COLO668 (cell line): Measurements from ENCODE around the gene ADGRV1.
"Not testable (repeated sequence)": the region's sequence is repeated elsewhere in the genome, so short reads cannot be mapped to it uniquely, and the experiment has no call there.

ENCODE experiments used
- DNase-seq: peaks from one replicate; lab custom pipeline; 2025; ENCODE audit not compliant: unreplicated experiment; lab: John Stamatoyannopoulos, UW

ADGRV1 gene

GRCh38 chr5:91018712-91019371 lies 460.2 kb downstream of the ADGRV1 start:
- no peak for DNase-seq

- no peak for DNase-seq
Observed at GRCh38 chr5:91020065-91020800, 461.6 kb downstream of the ADGRV1 start.

DNA sequence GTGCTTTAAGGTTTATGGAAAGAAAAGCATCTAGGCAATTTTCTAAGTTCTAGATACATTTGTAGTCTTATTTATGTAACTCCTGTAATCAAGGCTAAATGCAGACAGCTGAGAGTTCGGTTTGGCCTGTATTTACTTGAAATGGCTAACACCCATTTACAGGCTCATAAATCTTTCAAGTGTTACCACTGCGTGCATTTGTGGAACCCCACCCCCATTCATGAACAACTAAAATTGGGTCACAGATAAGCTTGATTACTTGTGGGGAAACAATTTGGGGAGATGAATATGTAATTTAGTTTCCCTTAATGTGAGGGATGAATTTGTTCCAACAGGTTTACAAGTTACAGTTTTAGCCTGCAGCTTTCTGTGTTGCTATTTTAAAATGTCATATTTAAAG lies 463.9 kb downstream of the ADGRV1 start:
- DNase-seq = no peak

- no peak for DNase-seq
Observed at GRCh38 chr5:91024206-91024605, 465.6 kb downstream of the ADGRV1 start.

DNA sequence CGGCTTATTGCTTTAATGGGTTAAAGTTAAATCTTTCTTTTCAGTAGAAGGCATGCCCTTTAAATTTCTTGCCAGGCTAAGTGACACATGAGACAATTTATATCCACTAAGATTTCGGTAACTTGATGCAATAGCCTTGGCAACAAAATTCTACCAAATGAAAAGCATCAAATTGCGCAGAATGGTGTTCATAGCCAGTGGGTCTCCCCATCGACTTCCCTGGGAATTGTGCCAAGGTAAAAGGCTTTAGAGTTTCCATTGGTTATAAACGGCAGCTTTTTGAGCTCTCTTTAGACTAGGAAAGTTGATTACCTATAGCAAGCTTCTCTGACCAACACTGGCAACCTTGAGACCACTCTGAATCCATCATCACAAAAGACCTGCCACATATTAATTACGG lies 466.1 kb downstream of the ADGRV1 start:
- DNase-seq = no peak

DNA sequence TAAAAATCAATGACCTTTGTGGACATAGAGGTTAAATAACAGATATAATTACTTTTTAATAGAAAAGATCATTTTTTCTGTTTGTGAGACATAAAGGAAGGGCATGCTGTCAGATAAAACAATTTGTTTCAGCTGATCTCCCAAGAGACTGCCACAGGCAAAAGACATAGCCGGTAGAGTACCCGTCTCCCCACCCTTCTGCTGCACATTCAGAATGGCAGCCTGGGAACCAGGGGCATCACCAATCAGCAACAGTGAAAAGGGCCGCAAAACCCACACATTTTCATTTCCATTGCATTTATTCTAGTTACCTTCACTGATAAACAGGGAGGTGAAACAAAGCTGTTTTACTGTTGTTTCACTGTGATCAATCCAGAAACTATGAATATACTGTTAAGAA lies 466.9 kb downstream of the ADGRV1 start:
- DNase-seq = no peak

DNA sequence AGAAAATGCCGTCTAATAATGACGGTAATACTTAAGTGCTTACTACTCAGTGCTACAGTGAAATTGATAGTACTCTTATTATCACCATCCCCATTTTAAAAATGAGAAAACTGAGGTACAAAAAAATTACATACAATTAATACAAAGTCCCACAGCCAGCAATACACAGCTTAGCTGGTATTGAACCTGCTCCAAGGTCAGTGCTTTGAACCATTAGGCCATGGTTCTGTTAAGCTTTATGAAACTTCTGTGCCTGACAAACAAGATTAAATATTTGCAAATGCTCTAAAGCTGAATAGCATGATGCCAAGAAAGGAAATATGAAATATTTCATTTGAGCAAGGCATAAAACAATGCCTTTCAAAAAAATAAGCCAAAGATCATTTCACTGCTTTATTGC lies 467.4 kb downstream of the ADGRV1 start:
- DNase-seq = no peak

- no peak for DNase-seq
Observed at GRCh38 chr5:91026466-91026865, 467.9 kb downstream of the ADGRV1 start.

DNA sequence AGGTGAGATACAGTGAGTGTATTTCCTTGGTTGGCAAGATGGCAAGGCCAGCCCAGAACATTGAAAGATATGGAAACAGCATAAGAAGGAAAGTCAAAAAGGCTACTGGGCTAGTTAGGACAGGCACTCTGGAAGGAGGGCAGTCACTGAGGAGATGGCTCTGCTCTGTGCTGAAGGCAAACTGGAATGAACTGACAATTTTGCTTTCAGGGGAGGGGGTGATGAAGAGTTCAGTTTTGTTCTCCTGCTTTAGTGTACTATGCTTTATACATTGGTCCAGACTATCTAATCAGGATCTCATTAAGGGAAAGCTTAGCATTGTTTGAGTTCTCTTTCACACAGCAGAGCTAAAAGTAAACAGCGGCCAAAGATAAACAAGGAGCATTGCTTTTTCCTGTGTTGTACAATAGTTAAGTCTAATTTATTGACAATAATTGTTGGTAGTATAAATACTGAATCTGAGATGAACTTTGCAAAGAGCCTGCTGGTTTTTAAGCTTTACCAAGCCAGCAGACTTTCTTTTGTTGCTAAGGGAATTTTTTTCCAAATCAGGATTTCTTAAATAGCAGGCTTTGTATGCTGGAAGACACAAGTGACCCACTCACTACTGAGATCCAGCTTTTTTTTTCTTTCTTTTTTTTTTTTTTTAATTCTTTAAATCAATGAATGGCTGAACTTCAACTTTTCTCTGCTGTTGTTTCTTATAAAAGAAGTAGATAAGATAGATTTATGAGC lies 469.0 kb downstream of the ADGRV1 start:
- no peak for DNase-seq

DNA sequence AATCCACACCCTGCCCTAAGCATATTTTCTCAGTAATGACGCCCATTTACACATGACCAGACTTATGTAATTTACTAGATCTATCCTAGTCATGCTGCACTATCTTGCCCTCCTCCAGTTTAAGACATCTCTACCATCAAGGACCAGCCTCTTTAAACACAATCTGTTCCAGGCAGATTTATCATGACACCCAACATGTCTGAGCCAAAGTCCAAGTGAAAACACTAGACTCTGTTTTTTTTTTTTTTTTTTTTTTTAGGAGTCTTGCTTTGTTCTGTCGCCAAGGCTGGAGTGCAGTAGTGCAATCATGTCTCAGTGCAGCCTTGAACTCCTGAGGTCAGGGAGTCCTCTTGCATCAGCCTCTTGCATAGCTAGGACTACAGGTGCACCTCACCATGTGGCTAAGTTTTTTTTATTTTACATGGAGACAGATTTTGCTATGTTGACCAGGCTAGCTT lies 469.9 kb downstream of the ADGRV1 start:
- no peak for DNase-seq

DNA sequence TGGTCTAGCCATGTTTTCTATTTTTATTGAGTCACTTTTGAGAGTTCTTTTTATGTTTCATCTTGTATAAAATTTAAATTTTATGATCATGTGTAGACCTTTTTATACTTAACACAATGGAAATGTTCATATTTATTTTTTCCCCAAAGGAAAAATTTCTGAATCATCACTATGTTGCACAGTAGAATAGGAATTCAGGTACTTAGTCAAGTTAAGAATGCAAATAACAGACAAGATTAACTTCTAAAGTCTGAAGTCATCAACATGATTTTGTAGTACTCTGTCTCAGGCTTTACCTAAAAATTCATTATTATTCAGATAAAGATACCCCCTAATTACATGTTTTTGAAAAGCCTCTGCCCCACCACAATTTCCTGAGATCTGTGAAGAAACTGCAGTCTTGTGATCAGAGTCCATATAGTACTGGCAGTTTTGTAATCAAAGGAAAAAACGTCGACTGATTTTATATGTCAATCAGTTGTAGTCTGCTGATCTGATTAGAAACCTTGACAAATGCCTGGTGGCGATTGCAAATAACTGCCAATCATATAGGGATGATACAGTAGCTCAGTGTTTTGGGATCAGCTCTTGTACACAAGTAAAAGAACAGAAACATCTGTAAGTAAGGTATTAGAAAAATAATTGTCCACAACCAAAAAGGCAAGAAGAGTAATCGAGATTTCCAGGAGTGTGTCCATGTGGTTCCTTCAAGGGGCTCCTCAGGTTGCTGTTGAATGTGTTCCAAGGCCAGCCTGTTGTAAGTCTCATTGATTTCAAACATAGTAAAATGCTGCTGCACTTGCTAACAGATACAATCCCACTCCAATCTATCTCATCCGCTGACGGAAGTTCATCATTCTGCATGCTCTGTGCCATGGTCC lies 472.2 kb downstream of the ADGRV1 start:
- no peak for DNase-seq

DNA sequence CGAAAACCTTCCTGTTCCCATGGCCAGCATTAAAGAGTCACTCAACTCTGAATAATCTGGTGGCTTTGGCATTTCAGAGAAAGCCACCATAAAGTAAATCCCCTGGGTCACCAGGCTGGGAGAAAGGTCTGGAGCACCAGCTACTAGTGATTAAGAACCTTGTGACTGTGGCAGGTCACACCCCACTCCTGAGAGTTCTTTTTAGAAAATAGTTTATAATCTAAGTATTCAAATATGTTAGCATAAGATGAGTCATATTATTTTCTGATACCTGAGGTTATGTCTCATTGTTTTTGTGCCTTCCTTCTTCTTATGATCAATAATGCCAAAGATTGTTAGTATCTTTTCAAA lies 472.8 kb downstream of the ADGRV1 start:
- DNase-seq = no peak

DNA sequence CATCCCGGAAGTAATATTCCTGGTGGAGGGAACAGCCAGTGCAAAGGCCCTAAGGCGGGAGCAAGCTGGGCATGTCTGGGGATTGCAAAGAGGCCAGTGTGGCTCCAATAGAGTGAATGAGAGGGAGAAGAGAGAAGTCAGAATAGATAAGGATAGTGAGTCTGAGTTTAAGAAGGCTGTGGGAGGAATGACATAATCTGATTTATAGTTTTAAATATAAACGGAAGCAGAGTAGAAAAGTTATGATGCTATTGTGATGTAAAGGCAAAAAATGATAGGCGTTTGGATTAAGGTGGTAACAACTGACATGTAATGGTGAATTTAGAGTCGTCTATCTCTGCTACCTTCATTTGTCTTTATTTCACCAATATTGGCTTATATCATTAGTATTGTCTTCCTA lies 473.5 kb downstream of the ADGRV1 start:
- DNase-seq = no peak

DNA sequence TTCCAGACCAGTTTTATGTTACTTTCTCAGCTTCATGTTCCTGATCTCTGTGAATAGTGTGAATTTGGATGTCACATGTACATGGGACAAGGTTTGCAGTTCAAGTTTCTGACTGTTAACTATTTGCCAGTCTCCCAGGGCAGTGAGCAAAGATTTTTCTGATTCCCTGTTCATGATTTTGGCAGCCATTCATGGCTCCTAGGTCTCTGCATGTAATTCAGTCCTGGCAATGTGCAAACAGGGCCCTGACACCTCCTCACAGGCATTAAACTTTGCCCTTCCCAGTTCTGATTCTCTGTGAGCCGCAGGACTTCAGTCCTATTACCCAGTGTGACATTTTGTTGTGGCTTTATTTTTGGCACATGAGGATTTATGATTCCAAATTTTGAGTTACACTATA lies 474.8 kb downstream of the ADGRV1 start:
- no peak for DNase-seq

GRCh38 chr5:91038180-91038808 lies 479.7 kb downstream of the ADGRV1 start:
- DNase-seq = no peak

GRCh38 chr5:91041132-91041531 lies 482.5 kb downstream of the ADGRV1 start:
- DNase-seq = not testable (repeated sequence)

- no peak for DNase-seq
Observed at GRCh38 chr5:91042247-91042935, 483.8 kb downstream of the ADGRV1 start.

GRCh38 chr5:91042936-91043255 lies 484.3 kb downstream of the ADGRV1 start:
- DNase-seq = no peak

DNA sequence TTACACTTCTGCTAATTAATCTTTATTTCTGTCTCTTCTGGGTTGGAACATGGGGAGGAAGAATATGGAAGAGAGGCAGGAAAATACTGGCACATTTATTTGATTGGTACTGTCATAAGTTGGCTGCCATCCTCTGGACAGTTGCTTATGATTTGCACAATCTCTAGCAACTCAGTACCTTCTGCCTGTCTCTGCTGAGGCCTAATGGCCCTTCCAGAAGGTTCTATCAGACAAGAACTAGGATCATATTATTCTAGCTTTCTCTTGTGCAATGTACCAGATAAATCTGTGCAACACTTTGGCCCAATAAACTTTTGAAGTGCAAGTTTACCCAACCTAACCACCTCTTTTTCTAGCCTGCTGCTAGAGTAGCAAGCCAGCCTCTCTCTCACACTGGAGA lies 489.5 kb downstream of the ADGRV1 start:
- DNase-seq = no peak

DNA sequence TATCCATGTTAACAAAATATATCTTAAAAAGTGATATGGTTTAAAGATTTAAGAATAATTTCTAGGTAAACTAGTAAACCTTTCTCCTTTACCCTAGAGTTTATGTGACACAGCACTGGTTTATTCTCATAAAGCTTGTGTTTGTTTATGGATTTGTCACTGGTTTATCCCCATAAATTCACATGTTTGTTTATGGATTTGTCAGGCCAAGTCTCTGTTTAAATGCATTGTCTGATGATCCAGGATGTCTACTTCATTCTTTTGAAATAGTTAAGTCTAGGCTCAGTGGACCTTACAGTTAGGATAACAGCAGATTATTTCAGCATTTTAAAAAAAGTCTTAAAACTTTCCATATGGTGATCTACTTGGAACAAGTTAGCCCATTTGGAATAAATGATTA lies 490.5 kb downstream of the ADGRV1 start:
- DNase-seq = no peak
